Right renal cortex interstitium (tissue), 3 donors: ENCODE data around the gene NR2F2. TPM values are rescaled to one million over a fixed set of nuclear protein-coding genes. Genes with fewer than 3 reads are reported as not detected.

Experiments used
- DNase-seq, 3 donors: peaks; one replicate each; pipeline ENCODE4 v3.0.0-alpha.2; 2013; ENCODE audit warnings: low read depth in 3 of 3, low spot score in 2 of 3
- polyA plus RNA-seq, 3 donors: library from polyadenylated mRNA; unstranded; fragments of 120-200 nt; gene quantifications; one replicate each; pipeline ENCODE4 v1.2.1, GENCODE V29; 2013; ENCODE audit not compliant: insufficient read length in 3 of 3

Gene NR2F2
- polyA plus RNA-seq, 3 donors: 312 to 369 (median 313) TPM

DNA sequence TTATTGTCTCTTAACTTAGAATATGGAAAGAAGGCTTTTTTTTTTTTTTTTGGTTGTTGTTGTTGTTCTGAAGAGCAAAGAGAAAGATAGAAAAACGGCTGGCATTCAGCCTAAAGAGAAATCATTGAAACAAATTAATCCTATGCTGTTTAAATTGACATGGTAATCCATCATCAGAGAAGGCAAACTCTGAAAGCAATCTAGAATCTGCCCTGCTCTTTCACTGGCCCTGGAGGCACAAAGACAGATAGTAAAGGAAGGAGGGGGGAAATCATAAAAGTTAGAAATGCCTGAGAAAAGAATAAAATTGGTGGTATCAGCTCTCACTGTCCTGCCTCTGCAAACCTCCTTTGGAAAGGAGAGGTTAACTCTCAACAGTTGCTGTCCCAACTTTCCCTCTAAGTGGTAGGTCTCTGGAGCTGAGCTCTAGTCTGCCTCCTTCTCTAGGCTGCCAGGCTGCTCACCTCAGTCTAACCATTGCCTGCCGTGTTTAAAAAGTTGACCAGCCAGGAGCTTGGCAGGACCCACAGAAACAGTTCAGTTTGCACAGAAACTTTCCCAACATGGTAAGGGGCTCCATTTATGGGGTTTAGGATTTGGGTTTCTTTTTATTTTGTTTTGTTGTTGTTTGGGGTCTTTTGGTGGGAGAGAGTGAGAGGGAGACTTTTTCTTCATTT lies 13.4 kb upstream of the NR2F2 start:
- no peak for DNase-seq

DNA sequence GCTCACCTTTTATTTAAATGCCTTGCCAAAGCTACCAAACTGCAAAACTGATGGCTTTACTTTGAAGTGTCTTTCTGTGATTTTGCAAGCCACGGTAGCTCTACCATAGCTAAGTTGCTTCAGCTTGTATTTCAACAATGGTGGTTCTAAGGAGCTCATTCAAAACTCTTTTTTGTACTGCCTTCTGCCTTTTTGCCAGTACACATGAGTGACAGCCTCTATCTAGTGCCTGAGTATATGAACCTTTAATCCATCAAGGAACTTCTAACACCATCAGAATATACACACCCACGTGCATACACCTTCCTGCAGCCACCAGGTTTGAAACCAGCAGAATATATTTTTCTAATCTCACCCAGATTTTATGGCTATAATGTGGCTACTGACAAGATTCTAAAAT lies 10.4 kb upstream of the NR2F2 start:
- no peak for DNase-seq

DNA sequence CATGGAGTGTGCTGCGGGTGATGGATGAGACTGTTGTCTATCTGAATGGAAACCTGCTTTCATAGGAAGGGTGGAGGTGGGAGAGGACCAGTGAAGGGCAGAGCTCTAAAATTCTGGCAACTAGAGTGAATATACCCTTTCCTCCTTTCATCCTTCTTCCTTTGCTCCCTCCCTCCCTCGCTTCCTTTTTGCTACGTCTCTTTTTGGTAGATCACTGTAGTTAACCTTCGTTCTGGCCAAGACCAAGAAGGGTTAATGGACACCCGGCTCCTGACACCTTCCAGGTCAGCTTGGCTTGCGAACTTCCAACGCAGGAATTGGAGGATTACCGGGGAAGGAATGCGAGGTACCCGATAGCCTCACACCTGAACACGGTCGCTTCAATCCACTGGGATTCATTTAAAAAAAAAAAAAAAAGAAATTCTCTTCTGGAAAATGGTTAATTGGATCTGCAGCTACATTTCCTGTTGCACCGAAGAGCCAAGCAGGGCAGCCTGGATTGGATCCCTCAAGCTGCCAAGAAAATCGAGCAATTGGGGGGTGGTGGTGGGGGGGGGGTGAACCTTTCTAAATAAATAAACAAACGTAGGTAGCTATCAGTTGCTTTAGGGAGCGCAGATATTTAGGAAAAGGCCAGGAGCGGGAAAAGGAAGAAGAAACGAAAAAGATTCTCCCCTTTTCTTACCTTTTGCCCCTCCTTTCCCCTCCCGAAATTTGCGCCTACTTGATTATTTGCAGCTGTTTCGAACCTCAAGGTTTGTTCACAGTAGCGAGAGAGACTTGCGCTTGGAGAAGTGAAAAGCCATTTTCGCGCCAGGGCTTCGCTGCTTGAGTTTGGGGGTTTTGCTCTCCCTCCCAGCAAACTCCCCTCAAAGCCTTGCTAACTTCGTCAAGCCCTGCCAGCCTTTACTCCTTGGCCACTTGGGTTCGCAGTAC lies 9.5 kb upstream of the NR2F2 start:
- peak in 1 of 3 donors; percentile 68 for DNase-seq

DNA sequence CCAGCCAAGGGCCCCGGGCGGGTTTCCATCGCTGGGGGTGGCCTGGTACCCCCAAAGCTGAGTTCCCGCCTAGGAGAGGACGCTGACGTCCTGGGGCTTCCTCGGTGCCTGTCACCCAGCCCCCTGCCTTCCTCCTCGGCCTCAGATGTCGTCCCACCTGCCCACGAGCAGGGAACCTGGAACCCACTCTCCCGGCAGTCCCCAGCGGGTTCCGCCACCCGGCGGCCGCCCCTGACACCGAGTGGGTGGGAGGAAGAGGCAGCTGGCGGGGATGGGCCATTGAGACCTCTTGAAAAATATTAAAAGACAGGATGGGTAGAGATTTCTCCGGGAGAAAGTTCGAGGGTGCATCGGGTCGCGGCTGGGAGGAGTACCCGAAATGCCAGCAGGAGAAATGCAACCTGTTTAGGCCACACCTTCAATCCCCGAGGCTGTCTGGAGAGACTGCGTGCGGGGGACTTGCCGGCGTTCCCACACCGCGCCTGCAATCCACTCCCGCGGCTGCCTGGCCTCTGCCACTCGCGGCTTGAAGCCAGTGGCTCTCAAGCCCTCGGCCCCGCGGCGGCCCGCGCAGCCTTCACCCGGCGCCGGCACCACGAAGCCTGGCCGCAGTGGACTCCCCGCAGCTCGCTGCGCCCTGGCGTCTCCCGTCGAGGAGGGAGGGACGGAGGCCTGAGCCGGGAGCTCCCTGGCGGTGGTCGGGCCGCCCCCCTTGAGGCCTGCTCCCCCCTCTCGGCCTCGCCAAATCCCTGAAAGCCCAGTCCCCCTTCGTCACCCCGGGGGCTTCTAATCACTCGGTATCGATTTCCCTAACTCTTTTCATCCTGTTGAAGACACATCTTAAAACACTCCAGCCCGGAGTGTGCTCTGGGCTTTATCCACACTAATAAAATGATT lies 8.6 kb upstream of the NR2F2 start:
- DNase-seq: peak in 1 of 3 donors; percentile 69

DNA sequence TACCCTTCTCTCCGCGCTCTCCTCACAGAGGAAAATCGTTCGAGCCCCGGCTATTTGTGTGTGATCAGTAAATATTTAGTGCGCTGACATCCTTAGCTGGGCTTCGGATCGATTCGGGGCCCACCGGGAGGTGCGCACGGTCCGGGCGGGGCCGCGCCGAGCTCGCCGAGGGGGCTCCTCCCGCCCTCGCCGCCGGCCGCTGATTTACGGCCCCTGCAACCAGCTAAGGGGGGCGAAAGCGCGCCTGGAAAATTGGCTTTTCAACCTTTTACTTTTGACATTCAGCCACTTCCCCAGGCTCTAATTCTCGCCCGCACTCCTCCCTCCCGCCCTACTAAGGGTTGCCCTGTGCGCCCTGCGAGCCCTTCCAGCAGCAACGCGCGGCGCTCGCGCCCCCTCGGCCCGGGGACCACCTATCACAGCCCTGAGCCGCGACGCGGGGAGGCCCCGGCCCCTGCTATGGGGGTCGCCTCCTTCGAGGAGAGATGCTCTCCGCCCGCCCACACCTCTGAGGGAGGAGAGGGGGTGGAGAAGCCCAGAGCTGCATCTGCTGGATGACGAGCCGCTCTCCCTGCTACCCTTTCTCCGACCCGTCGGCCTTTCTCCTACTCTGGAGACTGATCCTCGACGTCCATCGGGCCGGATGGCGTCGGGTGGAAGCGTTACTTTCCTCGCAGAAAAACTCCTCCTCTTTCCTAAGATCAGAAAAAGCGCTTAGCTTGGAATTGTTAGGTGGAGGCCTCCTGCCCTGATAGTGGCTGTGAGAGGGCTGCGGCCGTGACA lies 7.8 kb upstream of the NR2F2 start:
- peak in 1 of 3 donors; percentile 56 for DNase-seq

DNA sequence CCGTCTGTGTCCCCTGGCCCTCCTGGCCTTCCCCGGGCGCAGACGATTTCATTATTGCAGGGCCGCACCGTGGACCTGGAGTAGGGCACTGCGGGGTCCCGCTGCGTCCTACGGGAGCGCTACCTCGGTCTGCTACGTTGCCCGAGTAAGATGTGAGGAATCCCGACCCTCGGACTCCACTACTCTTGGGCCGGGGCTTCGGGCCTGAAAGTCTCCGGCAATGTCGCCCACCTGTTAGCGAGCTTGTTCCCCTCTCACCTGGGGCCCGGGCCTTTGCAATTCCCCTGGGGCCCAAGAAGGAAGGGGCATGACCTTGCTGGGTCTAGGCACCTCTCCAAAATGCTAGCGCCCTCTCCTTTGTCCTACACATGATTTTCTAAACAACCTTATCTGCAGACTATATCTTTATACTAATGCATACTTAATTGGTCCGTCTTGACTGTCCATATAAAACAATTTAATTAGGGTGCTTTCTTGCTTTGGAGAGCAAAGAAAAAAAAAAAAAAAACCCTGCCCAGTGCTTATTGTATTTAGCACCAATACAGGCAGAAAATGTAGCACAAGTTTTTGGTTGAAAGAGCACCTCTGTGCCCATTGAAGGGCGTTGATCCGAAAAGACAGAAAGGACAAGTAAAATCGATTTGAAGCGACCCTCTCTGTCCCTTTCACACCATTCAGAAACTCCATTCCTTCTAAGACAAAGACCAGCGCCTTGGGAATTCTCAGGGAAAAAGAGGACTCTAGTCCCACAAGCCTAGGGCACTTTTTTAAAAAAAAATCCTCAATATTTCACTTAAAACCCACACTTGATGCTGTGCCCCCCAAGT lies 7.0 kb upstream of the NR2F2 start:
- DNase-seq: no peak

DNA sequence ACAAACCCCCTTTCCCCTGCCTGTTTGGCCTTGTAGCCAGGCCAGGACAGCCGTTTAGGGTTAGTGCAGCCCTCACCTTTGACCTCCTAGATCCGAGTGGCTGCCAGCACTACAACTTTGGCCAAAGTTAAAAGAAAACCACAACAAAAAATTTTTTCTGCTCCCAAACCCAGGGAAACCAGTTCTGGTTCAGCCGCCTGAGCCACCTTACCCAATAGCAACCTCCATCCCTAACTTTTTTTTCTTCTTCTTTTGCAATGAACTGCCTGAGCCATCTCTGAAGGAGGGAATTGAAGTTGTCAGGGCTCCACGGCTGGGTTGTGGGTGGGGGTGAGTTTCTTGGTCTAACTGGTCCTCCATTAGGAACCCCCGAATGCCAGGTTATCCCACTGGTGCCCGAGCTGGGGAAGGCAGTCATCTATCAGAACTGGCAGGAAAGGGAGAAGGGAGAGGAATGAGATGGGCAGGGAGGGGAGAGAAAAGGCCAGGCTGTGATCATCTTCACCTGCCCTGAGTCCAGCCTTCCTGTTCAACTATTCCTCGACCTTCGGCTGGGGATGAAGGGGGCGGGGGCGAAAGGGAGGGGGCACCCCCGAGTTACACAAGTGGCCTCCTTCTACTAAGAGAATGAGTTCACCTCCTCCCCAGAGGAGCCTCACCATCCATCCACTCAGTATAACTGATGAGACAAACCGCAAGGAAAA lies 6.2 kb upstream of the NR2F2 start:
- DNase-seq: peak in 1 of 3 donors; percentile 29

DNA sequence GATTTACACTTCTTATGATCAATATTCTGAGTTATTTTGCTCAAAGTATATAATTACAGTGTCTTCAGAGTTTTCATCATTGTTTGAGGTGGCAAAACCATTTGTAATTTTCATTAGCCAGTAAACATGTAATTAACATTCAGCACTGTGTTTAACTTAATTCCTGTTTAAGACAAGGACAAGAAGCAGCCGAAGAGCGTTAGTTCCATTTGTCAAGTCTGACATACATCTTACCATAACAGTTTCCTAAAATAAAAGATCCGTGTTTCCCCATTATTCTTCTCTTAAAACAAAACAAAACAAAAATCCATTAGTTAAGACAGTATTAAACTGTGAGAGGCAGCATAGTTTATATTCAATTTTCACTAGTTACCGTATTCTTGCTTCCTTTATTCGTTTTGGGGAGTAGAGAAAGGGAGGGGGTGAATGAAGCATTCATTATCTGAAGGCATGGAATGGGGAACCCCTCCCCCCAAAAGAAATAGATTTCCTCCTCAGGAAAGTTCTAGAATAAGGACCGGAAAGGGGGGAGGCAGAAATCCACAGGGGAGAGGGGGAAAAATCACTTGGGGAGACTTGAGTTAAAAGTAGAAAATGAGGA lies 5.5 kb upstream of the NR2F2 start:
- peak in 1 of 3 donors; percentile 47 for DNase-seq

DNA sequence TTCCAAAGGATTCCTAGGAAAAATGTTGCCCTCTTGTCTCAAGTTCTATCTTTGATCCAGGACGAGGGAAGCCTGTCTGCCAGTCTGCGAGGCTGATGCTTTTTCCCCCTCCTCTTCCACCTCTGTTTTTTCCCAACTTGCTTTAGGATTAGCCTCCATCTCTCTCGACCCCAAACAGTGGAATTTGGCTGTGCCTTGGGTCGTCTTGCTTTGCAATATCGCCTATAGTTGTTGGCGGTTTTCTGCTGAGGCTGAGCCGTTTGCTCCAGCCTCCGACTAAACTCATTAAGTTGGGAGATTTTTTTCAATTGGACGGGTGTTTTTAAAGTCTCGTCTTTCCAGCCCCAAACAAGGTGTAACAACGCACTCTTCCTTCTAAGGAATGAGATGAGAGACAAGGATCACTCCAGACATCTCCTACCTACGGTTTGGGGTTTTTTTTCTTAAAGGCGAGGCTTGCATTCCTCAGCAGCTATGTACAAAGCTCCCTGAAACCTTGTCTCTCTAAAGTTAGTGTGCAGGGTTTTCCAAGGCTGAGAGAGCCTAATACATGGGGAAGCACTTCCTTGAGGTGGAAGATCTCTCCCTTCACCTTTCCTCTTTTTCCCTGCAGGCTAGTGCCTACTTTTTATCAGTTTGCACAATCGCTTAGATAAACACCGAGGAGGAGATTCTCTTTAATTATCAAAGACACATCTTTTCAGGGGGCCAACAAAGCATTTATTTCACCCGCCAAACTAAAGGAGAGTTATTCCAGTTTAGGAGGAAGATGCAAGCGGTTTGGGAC lies 4.8 kb upstream of the NR2F2 start:
- DNase-seq: peak in 2 of 3 donors; percentile 57 to 71

DNA sequence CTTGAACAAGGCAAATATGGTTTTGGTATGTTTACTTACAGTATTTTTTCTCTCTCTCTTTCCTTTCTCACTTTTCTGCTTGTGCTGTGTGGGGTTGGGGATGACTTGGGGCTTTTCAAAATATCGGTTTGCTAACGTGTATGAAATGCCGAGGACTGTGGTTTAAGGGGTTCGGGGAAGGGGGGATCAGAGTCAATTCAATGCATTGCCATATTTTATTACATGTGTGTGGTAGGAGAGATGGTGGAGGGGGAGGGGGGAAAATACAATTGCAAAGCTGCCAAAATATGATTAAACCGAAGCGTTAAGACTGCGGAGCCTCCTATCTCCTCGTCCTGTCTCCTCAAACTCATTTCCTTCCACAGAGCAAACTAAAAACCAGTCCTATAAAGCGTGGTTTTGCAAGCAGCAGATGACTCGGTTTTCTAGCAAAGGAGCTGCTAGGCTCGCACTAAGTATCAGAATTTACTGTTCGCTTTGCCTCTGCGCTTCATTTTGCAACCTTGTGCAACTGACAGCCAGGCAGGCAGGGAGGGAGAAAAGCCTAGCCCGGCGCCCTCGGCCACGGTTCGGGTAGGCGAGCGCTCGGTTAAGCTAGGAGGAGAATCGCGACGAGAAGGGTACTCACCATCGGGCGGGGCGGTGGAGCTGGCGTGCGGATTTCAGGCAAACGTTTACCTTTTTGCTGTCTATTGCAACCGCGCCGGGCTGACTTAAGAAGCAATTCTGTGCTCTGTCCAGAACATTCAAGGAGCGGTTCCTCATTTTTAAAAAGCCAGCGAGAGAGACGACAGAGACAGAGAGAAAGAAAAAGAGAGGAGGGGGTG lies 4.0 kb upstream of the NR2F2 start:
- peak in 2 of 3 donors; percentile 40 to 41 for DNase-seq

DNA sequence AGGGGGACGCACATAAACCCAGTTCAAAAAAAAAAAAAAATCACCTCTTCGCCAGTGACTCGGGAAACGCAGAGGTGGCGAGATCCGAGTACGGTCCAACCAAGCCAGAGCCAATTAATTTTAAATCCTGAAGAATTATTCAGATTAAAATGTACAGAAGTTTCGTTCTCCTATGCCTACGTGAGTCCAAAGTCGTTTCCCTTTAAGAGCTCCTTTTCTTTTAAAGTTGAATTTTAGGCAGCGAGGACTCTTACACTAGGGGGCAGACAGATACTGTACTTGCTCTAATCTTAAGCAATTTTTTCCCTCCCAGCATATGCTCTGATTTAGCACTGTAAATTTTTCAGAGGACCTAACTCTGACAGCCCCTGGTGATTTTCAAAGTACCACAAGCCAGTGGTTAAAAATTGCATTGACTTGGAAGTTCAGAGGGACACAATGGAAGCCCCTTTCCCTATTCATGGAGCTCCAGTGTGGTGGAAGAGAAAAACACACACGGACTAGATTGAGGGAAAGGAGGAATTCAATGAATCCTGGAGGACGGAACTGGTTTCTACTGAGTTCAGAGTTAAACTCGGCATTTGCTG lies 3.3 kb upstream of the NR2F2 start:
- DNase-seq: peak; percentile 88 to 91 (median 91)

DNA sequence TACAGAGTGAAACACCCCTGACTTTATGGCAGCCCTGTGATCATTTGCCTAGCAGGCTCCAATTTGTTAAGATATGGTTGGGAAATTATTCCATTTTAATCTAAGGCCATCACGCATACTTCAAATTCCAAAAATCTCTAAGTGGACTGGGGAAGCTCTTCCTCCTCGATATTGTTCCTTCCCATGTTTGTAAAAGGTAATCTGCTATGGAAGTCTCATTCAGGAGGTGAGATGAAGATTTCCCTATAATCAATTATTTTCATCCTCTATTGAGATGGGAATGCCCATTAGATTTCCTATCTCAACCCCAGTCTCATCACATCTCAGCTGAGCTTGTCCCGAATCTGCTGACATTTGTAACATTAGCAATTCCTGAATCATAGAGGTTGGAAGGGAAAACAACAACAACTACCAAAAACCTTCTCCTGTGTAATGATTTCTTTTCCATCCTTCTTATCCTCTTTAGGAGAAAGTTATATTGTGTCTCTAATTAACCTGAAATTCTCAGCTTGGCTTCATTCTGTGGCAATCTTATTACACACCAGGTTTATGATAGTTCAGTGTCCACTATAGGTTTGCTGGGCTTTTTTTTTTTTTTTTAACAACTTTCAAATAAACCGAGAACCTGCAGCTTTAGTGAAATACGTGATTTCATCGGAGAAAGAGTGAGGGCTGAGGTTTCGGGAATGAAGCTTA lies 2.2 kb upstream of the NR2F2 start:
- peak in 2 of 3 donors; percentile 15 to 27 for DNase-seq

DNA sequence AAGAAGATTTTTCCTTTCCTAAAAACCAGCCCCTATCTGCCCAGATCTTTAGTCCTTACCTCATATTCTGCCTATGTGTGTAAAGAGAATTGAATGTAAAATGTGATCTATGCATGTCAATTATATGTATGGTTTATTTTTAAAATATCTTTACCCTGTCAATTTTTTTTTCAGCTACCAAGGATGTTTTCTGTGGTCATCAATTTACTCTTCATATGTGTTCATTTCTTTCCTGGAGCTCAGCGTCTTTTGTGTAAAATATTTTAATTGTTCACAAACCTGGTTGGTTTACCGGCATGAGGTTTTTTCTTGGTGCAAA lies 1.7 kb upstream of the NR2F2 start:
- no peak for DNase-seq

DNA sequence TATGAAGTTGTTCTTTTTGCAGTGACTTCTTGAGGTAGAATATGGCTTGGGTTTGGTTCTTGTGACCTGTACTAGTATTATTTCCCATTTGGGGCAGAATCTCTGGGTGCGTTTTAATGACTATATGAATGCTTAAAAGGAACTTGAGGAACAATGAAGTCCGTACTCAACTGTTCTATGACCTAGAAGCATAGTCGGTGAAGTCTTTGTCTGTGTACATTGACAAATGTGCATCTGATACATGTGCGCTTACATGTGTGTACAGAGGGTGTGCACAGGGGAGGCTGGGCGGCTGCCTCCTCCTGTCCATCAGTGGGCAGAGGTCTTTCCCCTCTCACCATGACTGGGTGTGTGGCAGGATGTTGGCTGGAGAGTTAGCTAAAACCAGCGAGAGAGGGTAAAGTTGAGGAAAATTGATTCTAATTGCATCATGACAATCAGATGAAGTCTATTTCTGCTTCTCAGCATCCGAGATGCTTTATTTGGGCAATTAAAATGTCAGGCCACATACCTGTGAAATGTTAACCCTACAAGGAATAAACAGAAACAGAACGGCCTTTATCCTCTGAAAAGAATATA lies 1.0 kb upstream of the NR2F2 start:
- DNase-seq: peak in 2 of 3 donors; percentile 33 to 51

DNA sequence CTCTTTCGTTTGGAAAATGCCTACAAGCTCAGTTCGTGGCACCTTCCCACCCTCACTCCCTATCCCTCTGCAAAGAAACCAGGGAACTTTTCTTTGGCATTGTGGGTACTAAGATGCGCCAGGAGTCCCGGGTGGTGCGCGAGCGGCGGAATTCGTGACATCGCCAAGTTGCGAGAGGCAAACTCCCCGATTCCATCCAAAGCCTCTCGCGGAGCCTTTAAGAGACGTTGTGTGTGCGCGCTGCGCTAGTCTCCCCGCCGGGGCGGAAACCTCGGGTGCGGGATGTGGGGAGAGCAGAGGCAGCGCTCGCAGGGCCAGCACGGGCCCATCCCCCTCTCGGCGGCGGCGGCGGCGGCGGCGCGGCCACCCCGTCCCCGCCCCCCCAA lies 443 bp upstream of the NR2F2 start:
- no peak for DNase-seq
